MM.1S (cell line): ENCODE measurements around the gene IL1F10.
A peak's percentile ranks its signal among the peaks of the same experiment; 100 is the strongest.

ENCODE experiments used
- DNase-seq: peaks from one replicate; pipeline ENCODE4 v3.0.0-alpha.2; 2015
- H2AFZ ChIP-seq: fragments of 300-600 bp; sonication (generic); 2 replicates; pipeline ENCODE4 v1.6.0; 2016; ENCODE audit warnings: antibody characterized with exemption, low read length
- H3F3A ChIP-seq: fragments of 300-600 bp; sonication (generic); 2 replicates; pipeline ENCODE4 v1.6.1; 2016; ENCODE audit warnings: mild to moderate bottlenecking, antibody characterized with exemption, low read length, moderate library complexity, mixed read lengths; ENCODE audit not compliant: insufficient read depth
- H3K27ac ChIP-seq: fragments of 300-600 bp; sonication (generic); 2 replicates; pipeline ENCODE4 v1.5.1; 2016; ENCODE audit warnings: mild to moderate bottlenecking, low read length
- H3K27me3 ChIP-seq: fragments of 300-600 bp; sonication (generic); replicated peaks from 2 replicates; pipeline ENCODE4 v1.6.0; 2016; ENCODE audit warnings: low read length; ENCODE audit not compliant: insufficient read depth
- H3K36me3 ChIP-seq: fragments of 300-600 bp; sonication (generic); replicated peaks from 2 replicates; pipeline ENCODE4 v1.6.1; 2016; ENCODE audit warnings: mild to moderate bottlenecking, low read length, mixed read lengths; ENCODE audit not compliant: insufficient read depth
- H3K4me1 ChIP-seq: fragments of 300-600 bp; sonication (generic); 2 replicates; pipeline ENCODE4 v1.6.1; 2016; ENCODE audit warnings: low read length, mixed read lengths
- H3K4me2 ChIP-seq: fragments of 300-600 bp; sonication (generic); 2 replicates; pipeline ENCODE4 v1.6.0; 2016; ENCODE audit warnings: low read depth, low read length
- H3K4me3 ChIP-seq: fragments of 300-600 bp; sonication (generic); 2 replicates; pipeline ENCODE4 v1.5.1; 2016; ENCODE audit warnings: low read length, mixed read lengths
- H3K79me2 ChIP-seq: fragments of 300-600 bp; sonication (generic); 2 replicates; pipeline ENCODE4 v1.6.1; 2016; ENCODE audit warnings: mixed run types, low read length, mixed read lengths
- H3K9ac ChIP-seq: fragments of 300-600 bp; sonication (generic); 2 replicates; pipeline ENCODE4 v1.6.1; 2016; ENCODE audit warnings: low read length, mixed read lengths
- H3K9me2 ChIP-seq: fragments of 300-600 bp; sonication (generic); replicated peaks from 2 replicates; pipeline ENCODE4 v1.6.1; 2016; ENCODE audit warnings: mild to moderate bottlenecking, low read length, mixed read lengths; ENCODE audit not compliant: insufficient read depth
- H3K9me3 ChIP-seq: fragments of 300-600 bp; sonication (generic); replicated peaks from 2 replicates; pipeline ENCODE4 v1.6.1; 2016; ENCODE audit warnings: mild to moderate bottlenecking, low read length, mixed read lengths; ENCODE audit not compliant: insufficient read depth
- H4K20me1 ChIP-seq: fragments of 300-600 bp; sonication (generic); 2 replicates; pipeline ENCODE4 v1.6.1; 2016; ENCODE audit warnings: mild to moderate bottlenecking, low read length, moderate library complexity, mixed read lengths; ENCODE audit not compliant: insufficient read depth
- CTCF ChIP-seq: fragments of 300-600 bp; sonication (generic); IDR thresholded peaks from 2 replicates; pipeline ENCODE4 v1.5.1; 2016; ENCODE audit warnings: antibody characterized with exemption, low read length, mixed read lengths
- EZH2 ChIP-seq: fragments of 300-600 bp; sonication (generic); optimal IDR thresholded peaks from 2 replicates; pipeline ENCODE3; 2017; ENCODE audit warnings: low read depth, mild to moderate bottlenecking, antibody characterized with exemption, low read length, mixed read lengths
- EZH2phosphoT487 ChIP-seq: fragments of 300-600 bp; sonication (generic); IDR thresholded peaks from 2 replicates; pipeline ENCODE4 v1.6.1; 2018; ENCODE audit warnings: antibody characterized with exemption, low read length

The IL1F10 gene

GRCh38 chr2:113054066-113054465 is 13.7 kb upstream of the IL1F10 start:
- H3K36me3 ChIP-seq: no peaks in the 10 kb centered on the region
- no peak for TF ChIP-seq EZH2
- TF ChIP-seq CTCF: no peak
- TF ChIP-seq EZH2phosphoT487: no peak
- H3K27ac ChIP-seq: peak overlapping the region; percentile 52
- H3K4me3 ChIP-seq: no peak overlapping the region
- DNase-seq: no peak
- no peaks in the 10 kb centered on the region for H3K27me3 ChIP-seq
- H3K9me2 ChIP-seq: no peaks in the 10 kb centered on the region
- no peak overlapping the region for H3K4me2 ChIP-seq
- no peaks in the 10 kb centered on the region for H4K20me1 ChIP-seq
- no peak overlapping the region for H3K9ac ChIP-seq
- H3K9me3 ChIP-seq: no peaks in the 10 kb centered on the region; the same call in 1 of the 2 replicates
- peaks cover 12% of the 10 kb centered on the region for H3K4me1 ChIP-seq
- no peaks in the 10 kb centered on the region for H3K79me2 ChIP-seq
- H3F3A ChIP-seq: peaks cover 10% of the 10 kb centered on the region
- no peak overlapping the region for H2AFZ ChIP-seq

- Histone ChIP-seq H3K9ac (no peak overlapping the region), H4K20me1 (no peaks in the 10 kb centered on the region), H3F3A (peaks cover 10% of the 10 kb centered on the region), H3K36me3 (no peaks in the 10 kb centered on the region), H3K9me3 (no peaks in the 10 kb centered on the region; the same call in 1 of the 2 replicates), H3K4me3 (no peak overlapping the region), H2AFZ (no peak overlapping the region), H3K4me1 (peaks cover 12% of the 10 kb centered on the region), H3K9me2 (no peaks in the 10 kb centered on the region), H3K4me2 (no peak overlapping the region), H3K79me2 (no peaks in the 10 kb centered on the region), H3K27me3 (no peaks in the 10 kb centered on the region), H3K27ac (no peak overlapping the region)
- no peak for DNase-seq
- no peak for TF ChIP-seq CTCF
Observed at GRCh38 chr2:113056521-113056920, 11.2 kb upstream of the IL1F10 start.

- Histone ChIP-seq H3K36me3 (no peaks in the 10 kb centered on the region), H3K4me2 (no peak overlapping the region), H3K27me3 (no peaks in the 10 kb centered on the region)
Observed at GRCh38 chr2:113057117-113057516, 10.7 kb upstream of the IL1F10 start.

More at GRCh38 chr2:113057117-113057516, 10.7 kb upstream of the IL1F10 start:
- DNase-seq: no peak
- Histone ChIP-seq H3K9ac (no peak overlapping the region), H3K4me1 (peaks cover 12% of the 10 kb centered on the region), H3K4me3 (no peak overlapping the region), H3K79me2 (no peaks in the 10 kb centered on the region), H4K20me1 (no peaks in the 10 kb centered on the region), H3K9me3 (no peaks in the 10 kb centered on the region; the same call in 1 of the 2 replicates), H2AFZ (no peak overlapping the region), H3K27ac (no peak overlapping the region), H3F3A (peaks cover 10% of the 10 kb centered on the region), H3K9me2 (no peaks in the 10 kb centered on the region)
- TF ChIP-seq CTCF (no peak), EZH2phosphoT487 (no peak), EZH2 (no peak)
